Activated CD4-positive, alpha-beta T cell treated with anti-CD3 and anti-CD28 coated beads for 36 hours (primary cell): ENCODE data around the gene BIN1. TPM values are rescaled to one million over a fixed set of nuclear protein-coding genes. Genes with fewer than 3 reads are reported as not detected.

Experiments used
- ATAC-seq: fragments of 200-7000 bp; cut with Tn5 transposase; one replicate; pipeline ENCODE4 v1.10.0; 2021; ENCODE audit warnings: mild to moderate bottlenecking, moderate library complexity
- CTCF ChIA-PET: fragments of 350-600 bp; sonication (Branson Sonifier 250); formaldehyde crosslinking; loops from one replicate; lab custom pipeline; 2021; ENCODE audit warnings: antibody characterized with exemption; lab: Charles Lee
- POLR2A ChIA-PET: fragments of 350-600 bp; sonication (Branson Sonifier 250); formaldehyde crosslinking; loops from one replicate; lab custom pipeline; 2021; ENCODE audit warnings: antibody characterized with exemption, inconsistent platforms; lab: Charles Lee
- DNase-seq: peaks from one replicate; pipeline ENCODE4 v3.0.0-alpha.2; 2020
- H3K27ac Mint-ChIP-seq: one replicate; pipeline ENCODE4 v1.8.0; 2021; ENCODE audit warnings: mixed read lengths
- H3K27me3 Mint-ChIP-seq: one replicate; pipeline ENCODE4 v1.8.0; 2021; ENCODE audit warnings: mixed read lengths
- H3K36me3 Mint-ChIP-seq: one replicate; pipeline ENCODE4 v1.8.0; 2021; ENCODE audit warnings: low read depth, mixed read lengths
- H3K4me1 Mint-ChIP-seq: one replicate; pipeline ENCODE4 v1.8.0; 2021; ENCODE audit warnings: mixed read lengths
- H3K4me3 Mint-ChIP-seq: one replicate; pipeline ENCODE4 v1.8.0; 2021; ENCODE audit warnings: mild to moderate bottlenecking, moderate library complexity, mixed read lengths
- H3K9me3 Mint-ChIP-seq: one replicate; pipeline ENCODE4 v1.8.0; 2021; ENCODE audit warnings: low read depth, mixed read lengths
- intact Hi-C, 2 experiments: fragments of 100-400 bp; cut with DNase I in 1 of 2; cut with micrococcal nuclease in 1 of 2; formaldehyde crosslinking; loops; one replicate each; pipeline versions ENCODE4 v1.14.2 to v1.15.1; 2022 to 2024; cut with DNase I, micrococcal nuclease
- total RNA-seq, 2 experiments: library from RNA; stranded (reverse); gene quantifications; one replicate each; pipeline ENCODE4 v1.2.3, GENCODE V29; 2021

BIN1 gene
- total RNA-seq, 2 experiments from 2014 or later: 65.2 to 71.0 TPM

DNA sequence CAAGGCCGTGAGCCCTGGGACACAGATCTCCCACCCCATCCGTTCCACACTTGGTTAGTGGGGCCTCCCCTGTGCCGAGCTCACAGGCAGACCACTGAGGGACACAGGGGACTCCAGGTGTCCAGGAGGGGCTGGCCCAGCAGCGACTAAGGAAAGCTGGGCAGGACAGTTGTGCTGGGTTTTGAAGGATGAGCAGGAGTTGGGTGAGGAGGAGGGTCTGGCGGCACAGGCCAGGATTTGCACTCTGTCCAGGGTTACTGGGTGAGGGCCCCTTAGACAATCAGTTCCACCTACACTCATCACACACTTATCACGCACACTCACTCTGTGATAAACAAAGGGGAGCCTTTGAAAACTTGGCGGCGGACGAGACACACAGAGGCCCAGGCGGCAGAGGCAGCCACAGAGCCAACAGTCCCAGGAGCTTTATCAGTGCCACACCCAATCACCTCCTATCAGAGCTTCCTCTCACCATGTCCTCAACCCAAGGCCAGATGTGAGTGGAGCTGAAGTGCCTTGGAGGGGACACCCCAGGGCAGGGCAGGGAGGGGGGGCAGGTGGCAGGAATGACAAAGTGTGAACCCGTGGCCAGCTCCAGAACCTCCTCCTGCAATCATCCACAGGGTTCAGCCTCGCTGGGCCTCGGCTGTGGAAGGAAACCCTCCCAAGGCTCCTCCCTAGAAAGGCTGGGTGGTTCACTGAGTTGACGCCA, 26.6 kb downstream of the BIN1 start:
- Mint-ChIP-seq H3K27me3 (no peaks in the 10 kb centered on the region), H3K9me3 (no peaks in the 10 kb centered on the region), H3K4me1 (peaks cover 74% of the 10 kb centered on the region), H3K4me3 (peak overlapping the region; percentile 82), H3K36me3 (peaks cover 5% of the 10 kb centered on the region), H3K27ac (peak overlapping the region; percentile 91)
- intact Hi-C loops: loop anchor here (2.0 to 5.0 kb wide), 7 partner anchors 16 to 947 kb away; partner anchors contain the start of genes ERCC3 (in 1 of the 2), GYPC (in 1 of the 2), IWS1 (in 1 of the 2) and SAP130 (in 1 of the 2)
- ATAC-seq (peak; percentile 60), DNase-seq (peak; percentile 86)
- CTCF ChIA-PET: interaction anchor here (0.7 to 1.5 kb wide), 4 partner anchors 9 to 210 kb away, joined by 3 to 12 read pairs (median 6); no protein-coding TSS in a partner anchor
- POLR2A ChIA-PET: interaction anchor here (1.6 kb wide), 1 partner anchor 12 kb away, joined by 5 read pairs; no protein-coding TSS in a partner anchor

DNA sequence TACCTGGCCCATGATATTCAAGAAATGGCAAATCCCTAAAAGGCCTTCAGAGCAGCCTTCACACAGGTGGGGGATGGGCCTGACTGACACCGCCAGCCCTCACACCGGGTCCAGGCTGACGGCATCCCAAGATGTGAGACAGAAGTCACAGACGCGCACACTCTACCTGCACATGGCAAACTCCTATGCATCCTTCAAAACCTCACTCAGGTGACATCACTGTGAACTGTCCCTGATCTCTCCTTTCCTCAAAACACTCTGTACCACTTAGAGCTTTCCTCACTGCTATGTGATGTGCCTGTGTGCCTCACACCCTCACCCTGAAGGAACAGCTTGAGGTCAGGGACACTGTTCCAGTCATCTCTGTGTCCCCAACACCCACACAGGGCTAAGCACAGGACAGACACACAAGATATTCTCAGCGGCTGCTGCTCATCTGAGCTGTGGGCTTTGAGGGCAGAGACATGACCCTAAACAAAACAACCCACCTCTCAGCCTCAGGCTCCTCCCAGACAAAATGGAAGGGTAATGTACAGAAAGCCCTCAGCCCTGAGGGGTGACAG, 27.5 kb downstream of the BIN1 start:
- peaks cover 65% of the 10 kb centered on the region for H3K4me1 Mint-ChIP-seq
- no peaks in the 10 kb centered on the region for H3K27me3 Mint-ChIP-seq
- ChIA-PET CTCF (interaction anchor here (0.7 to 1.5 kb wide), 4 partner anchors 11 to 211 kb away, joined by 3 to 12 read pairs (median 3); no protein-coding TSS in a partner anchor), POLR2A (interaction anchor here (1.6 kb wide), 1 partner anchor 11 kb away, joined by 5 read pairs; no protein-coding TSS in a partner anchor)
- DNase-seq (peak; percentile 44), ATAC-seq (peak; percentile 7)
- no peaks in the 10 kb centered on the region for H3K9me3 Mint-ChIP-seq
- H3K27ac Mint-ChIP-seq: peak overlapping the region; percentile 91
- intact Hi-C loops: no loop called here
- peaks cover 5% of the 10 kb centered on the region for H3K36me3 Mint-ChIP-seq
- peak overlapping the region; percentile 82 for H3K4me3 Mint-ChIP-seq

DNA sequence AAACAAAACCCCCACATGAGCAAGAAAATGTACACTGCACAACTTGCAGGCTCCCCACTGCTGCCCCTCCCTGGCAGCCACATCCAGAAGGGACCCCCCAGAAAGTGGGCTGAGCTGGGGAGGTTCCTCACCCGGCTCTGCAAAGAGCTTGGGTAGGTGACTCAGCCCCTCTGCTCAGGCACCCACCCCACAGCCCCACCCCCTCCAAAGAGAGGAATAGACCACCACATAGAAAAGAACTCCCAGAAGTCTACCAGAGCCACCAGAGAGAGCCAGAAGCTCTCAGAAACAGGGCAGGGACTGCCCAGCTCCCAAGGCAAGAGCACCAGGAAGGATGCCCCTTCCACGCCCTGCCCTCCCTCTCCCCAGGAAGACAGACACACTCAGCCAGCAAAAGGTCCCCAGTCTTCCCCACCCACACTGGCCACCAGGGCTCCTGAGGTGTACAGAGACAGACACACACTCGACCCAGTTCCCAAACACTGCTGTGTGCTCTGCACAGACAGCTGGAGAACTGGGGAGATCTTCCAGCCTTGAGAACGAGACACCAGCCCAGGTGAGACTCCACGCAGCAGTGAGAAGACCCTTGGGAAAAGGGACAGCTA, 28.2 kb downstream of the BIN1 start:
- ChIA-PET CTCF (interaction anchor here (1.2 to 1.6 kb wide), 2 partner anchors 9 to 11 kb away, joined by 3 to 5 read pairs; no protein-coding TSS in a partner anchor), POLR2A (no interaction called here)
- Mint-ChIP-seq H3K4me1 (peaks cover 63% of the 10 kb centered on the region), H3K36me3 (peaks cover 5% of the 10 kb centered on the region), H3K9me3 (no peaks in the 10 kb centered on the region), H3K4me3 (peak overlapping the region; percentile 82), H3K27me3 (no peaks in the 10 kb centered on the region), H3K27ac (peak overlapping the region; percentile 91)
- ATAC-seq: no peak
- DNase-seq: peak; percentile 41
- intact Hi-C loops: no loop called here

DNA sequence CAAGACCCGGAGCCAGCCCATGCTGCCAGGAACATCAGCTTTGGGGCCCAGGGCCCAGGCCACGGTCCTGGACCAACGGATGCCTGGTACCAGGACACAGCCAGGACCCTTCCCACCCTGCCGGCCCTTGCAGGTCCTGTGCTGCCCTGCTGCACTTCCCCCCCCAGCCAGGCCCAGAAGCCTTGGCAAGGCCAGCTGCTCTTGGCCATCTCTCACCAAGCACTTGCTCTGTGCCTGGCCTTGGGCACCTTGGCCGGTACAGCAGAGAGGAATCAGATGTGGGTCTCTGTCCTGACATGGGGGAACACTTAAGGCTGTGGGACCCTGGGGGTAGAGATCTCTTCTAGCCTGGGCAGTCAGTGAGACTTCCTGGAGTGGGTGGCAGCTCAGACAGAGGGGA, 28.9 kb downstream of the BIN1 start:
- intact Hi-C loops: no loop called here
- no peaks in the 10 kb centered on the region for H3K27me3 Mint-ChIP-seq
- no peak for DNase-seq
- H3K27ac Mint-ChIP-seq: peak overlapping the region; percentile 91
- CTCF ChIA-PET: interaction anchor here (0.7 to 2.2 kb wide), 5 partner anchors 8 to 25 kb away, joined by 3 to 14 read pairs (median 5); no protein-coding TSS in a partner anchor
- H3K4me3 Mint-ChIP-seq: no peak overlapping the region
- no peaks in the 10 kb centered on the region for H3K9me3 Mint-ChIP-seq
- H3K36me3 Mint-ChIP-seq: peaks cover 5% of the 10 kb centered on the region
- H3K4me1 Mint-ChIP-seq: peaks cover 57% of the 10 kb centered on the region
- ATAC-seq: no peak
- POLR2A ChIA-PET: no interaction called here

DNA sequence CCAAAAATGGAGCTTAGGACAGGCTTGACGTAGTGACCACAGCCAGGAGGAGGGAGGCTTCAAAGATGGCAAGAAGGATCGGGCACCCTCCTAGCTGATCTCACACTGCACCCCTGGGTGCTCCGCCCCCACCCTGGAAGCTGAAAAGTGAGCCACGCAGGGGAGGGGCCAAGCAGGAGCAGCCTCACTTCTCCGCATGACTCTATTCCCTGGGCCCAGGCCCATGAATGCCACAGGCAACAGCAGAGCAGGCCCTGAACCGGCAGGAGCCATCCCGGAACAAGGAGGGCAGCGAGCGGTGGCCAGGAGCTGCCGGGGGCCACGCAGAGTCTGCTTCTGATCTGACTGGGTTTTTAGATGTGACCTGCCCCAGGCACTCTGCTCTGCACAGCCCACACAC, 30.0 kb downstream of the BIN1 start:
- POLR2A ChIA-PET: no interaction called here
- peaks cover 46% of the 10 kb centered on the region for H3K4me1 Mint-ChIP-seq
- no peak overlapping the region for H3K4me3 Mint-ChIP-seq
- intact Hi-C loops: no loop called here
- ATAC-seq: no peak
- CTCF ChIA-PET: interaction anchor here (1.7 to 2.2 kb wide), 2 partner anchors 9 to 12 kb away, joined by 8 to 14 read pairs; no protein-coding TSS in a partner anchor
- no peak for DNase-seq
- H3K27me3 Mint-ChIP-seq: no peaks in the 10 kb centered on the region
- H3K27ac Mint-ChIP-seq: peak overlapping the region; percentile 80
- peaks cover 5% of the 10 kb centered on the region for H3K36me3 Mint-ChIP-seq
- no peaks in the 10 kb centered on the region for H3K9me3 Mint-ChIP-seq

DNA sequence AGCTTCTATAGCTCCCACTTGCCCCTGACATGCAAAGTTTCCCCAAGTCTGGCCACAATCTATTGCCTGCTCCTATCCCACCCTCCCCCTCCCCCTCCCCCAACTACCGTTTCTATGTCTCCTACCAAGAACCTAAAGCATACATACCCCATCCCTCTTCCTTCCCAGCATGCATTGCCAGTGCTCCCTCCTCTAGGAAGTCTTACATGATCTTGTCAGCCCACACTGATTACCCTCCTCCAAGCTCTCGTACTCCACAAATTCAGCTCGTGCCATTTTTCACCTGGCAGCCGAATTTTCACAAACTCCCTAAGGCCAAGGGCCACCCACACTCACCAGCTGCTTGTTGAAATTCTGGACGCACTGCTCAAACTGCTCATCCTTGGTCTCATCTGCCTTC, 30.7 kb downstream of the BIN1 start:
- H3K4me1 Mint-ChIP-seq: peaks cover 42% of the 10 kb centered on the region
- H3K27me3 Mint-ChIP-seq: no peaks in the 10 kb centered on the region
- DNase-seq (no peak), ATAC-seq (no peak)
- no peaks in the 10 kb centered on the region for H3K9me3 Mint-ChIP-seq
- H3K4me3 Mint-ChIP-seq: no peak overlapping the region
- ChIA-PET CTCF (interaction anchor here (2.2 kb wide), 1 partner anchor 8 kb away, joined by 14 read pairs; no protein-coding TSS in a partner anchor), POLR2A (no interaction called here)
- no peak overlapping the region for H3K27ac Mint-ChIP-seq
- intact Hi-C loops: no loop called here
- H3K36me3 Mint-ChIP-seq: peaks cover 5% of the 10 kb centered on the region

DNA sequence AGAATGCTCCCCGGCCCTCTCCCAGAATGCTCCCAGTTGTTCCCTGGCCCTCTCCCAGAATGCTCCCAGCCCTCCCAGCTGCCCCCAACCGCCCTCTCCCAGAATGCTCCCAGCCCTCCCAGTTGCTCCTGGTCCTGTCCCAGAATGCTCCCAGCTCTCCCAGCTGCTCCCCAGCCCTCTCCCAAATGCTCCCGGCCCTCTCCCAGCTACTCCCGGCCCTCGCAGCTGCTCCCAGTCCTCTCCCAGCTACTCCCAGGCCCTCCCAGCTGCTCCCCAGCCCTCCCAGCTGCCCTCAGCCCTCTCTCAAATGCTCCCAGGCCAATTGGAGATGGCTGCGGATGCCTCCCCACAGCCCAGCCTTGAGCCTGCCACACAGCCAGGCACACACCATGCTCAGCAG, 31.1 kb downstream of the BIN1 start:
- POLR2A ChIA-PET: no interaction called here
- intact Hi-C loops: no loop called here

DNA sequence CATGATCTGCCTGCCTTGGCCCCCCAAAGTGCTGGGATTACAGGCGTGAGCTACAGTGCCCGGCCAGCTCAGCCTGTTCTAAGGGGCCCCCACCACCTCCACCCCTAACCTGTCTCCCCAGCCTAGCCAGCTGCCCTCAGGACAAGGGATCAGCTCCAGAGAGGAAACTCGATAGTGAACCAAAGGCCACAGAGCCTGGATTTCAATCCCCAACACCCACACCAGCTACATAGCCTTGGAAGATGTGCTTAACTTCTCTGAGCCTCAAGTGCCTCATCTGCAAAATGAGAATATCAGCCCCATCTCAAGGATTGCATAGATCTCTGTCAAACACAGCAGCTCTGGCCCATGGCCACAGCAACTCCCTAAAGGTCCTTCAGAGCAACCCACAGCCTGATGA, 32.0 kb downstream of the BIN1 start:
- peak overlapping the region; percentile 25 for H3K27ac Mint-ChIP-seq
- H3K4me1 Mint-ChIP-seq: peaks cover 38% of the 10 kb centered on the region
- DNase-seq (no peak), ATAC-seq (no peak)
- POLR2A ChIA-PET: no interaction called here
- CTCF ChIA-PET: no interaction called here
- H3K27me3 Mint-ChIP-seq: no peaks in the 10 kb centered on the region
- intact Hi-C loops: no loop called here
- H3K4me3 Mint-ChIP-seq: no peak overlapping the region
- H3K9me3 Mint-ChIP-seq: no peaks in the 10 kb centered on the region
- peaks cover 9% of the 10 kb centered on the region for H3K36me3 Mint-ChIP-seq

More for the DNA sequence above, 31.1 kb downstream of the BIN1 start:
- no peak for ATAC-seq
- no peak overlapping the region for H3K4me3 Mint-ChIP-seq
- CTCF ChIA-PET: interaction anchor here (0.6 to 2.2 kb wide), 2 partner anchors 8 to 74 kb away, joined by 3 to 14 read pairs; no protein-coding TSS in a partner anchor
- peaks cover 5% of the 10 kb centered on the region for H3K36me3 Mint-ChIP-seq
- peaks cover 44% of the 10 kb centered on the region for H3K4me1 Mint-ChIP-seq
- H3K27ac Mint-ChIP-seq: no peak overlapping the region
- DNase-seq: no peak
- H3K27me3 Mint-ChIP-seq: no peaks in the 10 kb centered on the region
- H3K9me3 Mint-ChIP-seq: no peaks in the 10 kb centered on the region

DNA sequence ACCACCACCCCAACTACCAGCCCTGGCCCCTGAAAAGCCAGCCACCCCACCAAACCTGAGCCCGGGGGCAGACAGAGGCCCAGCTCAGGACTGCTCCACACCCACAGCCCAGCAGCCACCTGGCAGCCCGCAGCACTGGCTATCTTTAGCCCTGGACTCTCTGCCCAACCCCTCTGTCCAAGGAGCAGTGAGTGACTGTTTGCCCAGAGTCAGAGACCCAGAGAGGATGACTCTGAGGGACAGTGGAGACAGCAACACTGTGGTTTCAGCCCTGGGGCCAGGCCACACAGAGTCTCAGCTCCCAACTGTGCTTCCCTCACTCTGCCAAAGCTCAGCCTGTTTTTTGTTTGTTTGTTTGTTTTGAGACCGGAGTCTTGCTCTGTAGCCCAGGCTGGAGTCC, 32.6 kb downstream of the BIN1 start:
- ChIA-PET POLR2A (no interaction called here), CTCF (no interaction called here)
- no peaks in the 10 kb centered on the region for H3K27me3 Mint-ChIP-seq
- no peak overlapping the region for H3K4me3 Mint-ChIP-seq
- ATAC-seq (no peak), DNase-seq (no peak)
- no peaks in the 10 kb centered on the region for H3K9me3 Mint-ChIP-seq
- H3K27ac Mint-ChIP-seq: peak overlapping the region; percentile 40
- H3K4me1 Mint-ChIP-seq: peaks cover 32% of the 10 kb centered on the region
- intact Hi-C loops: no loop called here
- H3K36me3 Mint-ChIP-seq: peaks cover 15% of the 10 kb centered on the region

DNA sequence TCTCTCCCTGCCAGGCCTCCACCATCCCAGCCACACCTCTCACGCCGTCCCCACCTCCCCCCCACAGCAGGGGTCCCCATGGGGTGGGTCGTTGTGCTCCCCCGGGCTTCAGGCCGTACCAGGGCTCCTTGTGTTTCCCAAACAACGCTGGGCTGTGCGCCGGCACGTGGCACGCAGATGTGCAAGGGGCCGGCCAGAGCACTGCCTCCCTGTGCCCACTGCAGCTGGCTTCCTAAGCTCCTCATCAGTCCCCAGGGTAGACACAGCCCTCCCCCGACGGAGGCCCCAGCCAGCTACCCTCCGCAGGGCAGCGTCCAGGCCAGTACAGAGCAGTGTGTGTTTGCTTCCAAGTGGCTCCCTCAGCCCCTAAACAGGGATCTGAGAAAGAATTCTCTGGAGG, 34.0 kb downstream of the BIN1 start:
- Mint-ChIP-seq H3K27ac (no peak overlapping the region), H3K27me3 (no peaks in the 10 kb centered on the region), H3K36me3 (peaks cover 18% of the 10 kb centered on the region), H3K4me3 (no peak overlapping the region), H3K4me1 (peaks cover 21% of the 10 kb centered on the region), H3K9me3 (no peaks in the 10 kb centered on the region)
- POLR2A ChIA-PET: no interaction called here
- CTCF ChIA-PET: no interaction called here
- intact Hi-C loops: no loop called here
- ATAC-seq (no peak), DNase-seq (no peak)

DNA sequence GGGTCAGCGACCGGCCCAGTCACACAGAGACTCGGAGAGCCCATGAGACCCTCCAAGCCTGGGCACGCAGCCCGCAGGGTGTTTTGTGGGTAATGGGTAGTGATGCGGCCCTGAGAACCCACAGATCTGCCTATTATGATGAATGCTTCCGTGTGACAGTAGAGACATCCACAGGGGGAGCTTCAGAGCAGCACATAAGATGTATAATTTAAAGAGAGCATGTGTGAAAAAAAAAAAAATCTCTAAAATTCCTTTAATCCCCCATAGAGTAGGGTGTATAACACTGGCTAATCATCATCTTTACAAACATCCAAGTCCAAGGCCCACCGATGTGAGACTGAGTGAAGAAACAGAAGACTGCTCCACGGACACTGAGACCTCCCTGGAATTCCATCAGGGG, 34.6 kb downstream of the BIN1 start:
- H3K36me3 Mint-ChIP-seq: peaks cover 20% of the 10 kb centered on the region
- POLR2A ChIA-PET: no interaction called here
- H3K27me3 Mint-ChIP-seq: no peaks in the 10 kb centered on the region
- intact Hi-C loops: no loop called here
- CTCF ChIA-PET: no interaction called here
- no peak for ATAC-seq
- H3K4me1 Mint-ChIP-seq: peaks cover 22% of the 10 kb centered on the region
- no peak overlapping the region for H3K27ac Mint-ChIP-seq
- DNase-seq: no peak
- H3K4me3 Mint-ChIP-seq: no peak overlapping the region
- H3K9me3 Mint-ChIP-seq: no peaks in the 10 kb centered on the region
